HFFc6 (cell line): ENCODE data around the gene PBX3. TPM values are rescaled to one million over a fixed set of nuclear protein-coding genes. Genes with fewer than 3 reads are reported as not detected.

ENCODE experiments used
- DNase-seq: peaks from one replicate; pipeline ENCODE4 v3.0.0-alpha.2; 2018
- H3K27ac Mint-ChIP-seq: 2 replicates; pipeline ENCODE4 v1.8.0; 2020; ENCODE audit warnings: mild to moderate bottlenecking, mixed read lengths
- H3K27me3 Mint-ChIP-seq: 2 replicates; pipeline ENCODE4 v1.8.0; 2021; ENCODE audit warnings: mild to moderate bottlenecking, moderate library complexity, mixed read lengths; ENCODE audit not compliant: insufficient read depth
- H3K36me3 Mint-ChIP-seq: 2 replicates; pipeline ENCODE4 v1.8.0; 2021; ENCODE audit warnings: low read depth, mixed read lengths
- H3K4me1 Mint-ChIP-seq: 2 replicates; pipeline ENCODE4 v1.8.0; 2020; ENCODE audit warnings: low read depth, mixed read lengths
- H3K4me3 Mint-ChIP-seq: 2 replicates; pipeline ENCODE4 v1.8.0; 2020; ENCODE audit warnings: mild to moderate bottlenecking, moderate library complexity, mixed read lengths
- H3K9me3 Mint-ChIP-seq: 2 replicates; pipeline ENCODE4 v1.8.0; 2020; ENCODE audit warnings: mild to moderate bottlenecking, mixed read lengths
- total RNA-seq, 6 experiments: library from RNA; stranded (reverse); fragmentation: NEBNext Ultra II Directional; extraction: Animal tissue kit (Norgen Biotek cat#: 25700); gene quantifications; 2 replicates in 1 of 6; 3 replicates in 5 of 6; pipeline ENCODE4 v1.2.3, GENCODE V29; 2021
- TF ChIP-seq, protein P1 (sequence below): fragments of 200-600 bp; sonication (generic); IDR thresholded peaks from 2 replicates; pipeline ENCODE4 v1.5.0; 2021; ENCODE audit warnings: antibody characterized with exemption, mild to moderate bottlenecking

Gene PBX3
- total RNA-seq, 6 experiments from 2014 or later, result 32.2 to 44.3 (median 40.3) TPM

DNA sequence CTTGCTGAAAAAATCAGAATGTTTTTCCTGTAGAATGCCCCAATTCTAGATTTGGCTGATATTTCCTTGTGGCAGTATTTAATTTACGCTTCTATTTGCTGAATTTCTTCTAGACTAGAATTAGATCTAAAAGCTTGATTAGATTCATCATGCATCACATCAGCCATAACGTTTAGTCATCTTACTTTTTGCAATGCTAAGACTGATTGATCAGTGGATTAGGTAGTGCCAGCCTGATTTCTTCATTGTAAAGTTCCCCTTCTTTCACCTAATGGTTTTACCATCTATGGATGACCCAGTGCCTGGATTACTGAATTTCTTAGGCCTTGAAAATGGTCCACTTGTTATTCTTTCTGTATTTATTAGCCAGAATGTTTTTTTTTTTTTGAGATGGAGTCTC is 83.9 kb downstream of the PBX3 start:
- H3K27me3 Mint-ChIP-seq, result no peaks in the 10 kb centered on the region
- TF ChIP-seq, protein P1, sequence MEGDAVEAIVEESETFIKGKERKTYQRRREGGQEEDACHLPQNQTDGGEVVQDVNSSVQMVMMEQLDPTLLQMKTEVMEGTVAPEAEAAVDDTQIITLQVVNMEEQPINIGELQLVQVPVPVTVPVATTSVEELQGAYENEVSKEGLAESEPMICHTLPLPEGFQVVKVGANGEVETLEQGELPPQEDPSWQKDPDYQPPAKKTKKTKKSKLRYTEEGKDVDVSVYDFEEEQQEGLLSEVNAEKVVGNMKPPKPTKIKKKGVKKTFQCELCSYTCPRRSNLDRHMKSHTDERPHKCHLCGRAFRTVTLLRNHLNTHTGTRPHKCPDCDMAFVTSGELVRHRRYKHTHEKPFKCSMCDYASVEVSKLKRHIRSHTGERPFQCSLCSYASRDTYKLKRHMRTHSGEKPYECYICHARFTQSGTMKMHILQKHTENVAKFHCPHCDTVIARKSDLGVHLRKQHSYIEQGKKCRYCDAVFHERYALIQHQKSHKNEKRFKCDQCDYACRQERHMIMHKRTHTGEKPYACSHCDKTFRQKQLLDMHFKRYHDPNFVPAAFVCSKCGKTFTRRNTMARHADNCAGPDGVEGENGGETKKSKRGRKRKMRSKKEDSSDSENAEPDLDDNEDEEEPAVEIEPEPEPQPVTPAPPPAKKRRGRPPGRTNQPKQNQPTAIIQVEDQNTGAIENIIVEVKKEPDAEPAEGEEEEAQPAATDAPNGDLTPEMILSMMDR, result no peak
- peaks cover 41% of the 10 kb centered on the region for H3K4me1 Mint-ChIP-seq
- peaks cover 19% of the 10 kb centered on the region for H3K36me3 Mint-ChIP-seq
- no peak for DNase-seq
- no peak overlapping the region for H3K4me3 Mint-ChIP-seq
- H3K27ac Mint-ChIP-seq, result no peak overlapping the region
- no peaks in the 10 kb centered on the region for H3K9me3 Mint-ChIP-seq

DNA sequence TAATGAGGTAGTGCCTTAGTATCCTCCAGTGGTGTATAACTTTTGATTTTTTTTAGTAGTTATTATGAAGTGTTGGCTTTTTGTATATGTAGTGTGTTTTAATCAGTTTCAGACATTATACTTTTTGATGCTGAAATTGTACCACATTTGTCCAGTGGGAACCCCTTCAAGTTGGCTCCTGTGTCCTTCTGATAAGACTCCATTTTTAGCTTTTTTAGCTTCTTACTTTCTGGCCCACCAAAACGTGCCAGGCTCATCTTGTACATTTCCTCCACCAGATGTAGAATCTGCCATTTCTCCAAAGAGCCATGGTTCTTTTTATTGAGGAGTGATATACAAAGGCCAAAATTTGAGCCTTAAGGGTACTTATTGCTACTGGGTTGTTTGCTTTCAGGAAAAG is 84.4 kb downstream of the PBX3 start:
- H3K9me3 Mint-ChIP-seq, result no peaks in the 10 kb centered on the region
- no peak overlapping the region; the same call in 1 of the 2 replicates for H3K27ac Mint-ChIP-seq
- peaks cover 24% of the 10 kb centered on the region for H3K36me3 Mint-ChIP-seq
- TF ChIP-seq, protein P1, result no peak
- H3K27me3 Mint-ChIP-seq, result no peaks in the 10 kb centered on the region
- H3K4me1 Mint-ChIP-seq, result peaks cover 46% of the 10 kb centered on the region
- H3K4me3 Mint-ChIP-seq, result no peak overlapping the region
- DNase-seq, result no peak

- TF ChIP-seq, protein P1, result no peak
- H3K4me1 Mint-ChIP-seq, result peaks cover 69% of the 10 kb centered on the region
- no peak overlapping the region for H3K4me3 Mint-ChIP-seq
- DNase-seq, result no peak
- H3K36me3 Mint-ChIP-seq, result peaks cover 29% of the 10 kb centered on the region
- H3K9me3 Mint-ChIP-seq, result no peaks in the 10 kb centered on the region
- no peak overlapping the region for H3K27ac Mint-ChIP-seq
- H3K27me3 Mint-ChIP-seq, result no peaks in the 10 kb centered on the region
These were observed 88.5 kb downstream of the PBX3 start for GRCh38 chr9:125835655-125836054.

DNA sequence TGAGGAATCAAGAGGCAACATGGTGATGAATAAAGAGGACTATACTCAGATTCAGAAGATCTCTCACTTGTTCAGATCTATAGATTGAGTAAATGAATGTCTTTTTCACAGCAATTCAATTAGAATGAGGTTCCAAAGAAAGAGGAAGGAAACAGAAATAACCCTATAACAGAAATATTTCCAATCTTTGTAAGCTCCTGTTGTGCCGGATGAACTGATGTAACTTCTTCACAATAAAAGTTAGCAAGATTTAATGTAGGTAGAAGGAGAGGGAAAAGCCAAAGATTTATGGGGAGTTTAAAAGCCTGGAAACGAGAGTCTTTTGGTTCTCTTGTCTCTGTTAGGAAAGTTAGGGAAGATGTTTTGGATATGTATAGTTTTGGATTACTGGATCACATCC is 92.1 kb downstream of the PBX3 start:
- no peak overlapping the region for H3K4me3 Mint-ChIP-seq
- no peak overlapping the region; the same call in 1 of the 2 replicates for H3K27ac Mint-ChIP-seq
- H3K36me3 Mint-ChIP-seq, result peaks cover 21% of the 10 kb centered on the region; the same call in 1 of the 2 replicates
- TF ChIP-seq, protein P1, result no peak
- H3K27me3 Mint-ChIP-seq, result no peaks in the 10 kb centered on the region
- peaks cover 78% of the 10 kb centered on the region for H3K4me1 Mint-ChIP-seq
- DNase-seq, result no peak
- no peaks in the 10 kb centered on the region for H3K9me3 Mint-ChIP-seq

- peaks cover 8% of the 10 kb centered on the region for H3K36me3 Mint-ChIP-seq
- H3K27ac Mint-ChIP-seq, result no peak overlapping the region; the same call in 1 of the 2 replicates
- no peaks in the 10 kb centered on the region for H3K27me3 Mint-ChIP-seq
- H3K4me1 Mint-ChIP-seq, result peaks cover 62% of the 10 kb centered on the region
- TF ChIP-seq, protein P1, result no peak
- H3K9me3 Mint-ChIP-seq, result no peaks in the 10 kb centered on the region
- H3K4me3 Mint-ChIP-seq, result no peak overlapping the region
- no peak for DNase-seq
These were observed 94.3 kb downstream of the PBX3 start for GRCh38 chr9:125841444-125841843.

GRCh38 chr9:125842242-125842641 is 95.1 kb downstream of the PBX3 start:
- Mint-ChIP-seq H3K4me3 (no peak overlapping the region), H3K27ac (no peak overlapping the region), H3K9me3 (no peaks in the 10 kb centered on the region), H3K36me3 (peaks cover 13% of the 10 kb centered on the region), H3K27me3 (no peaks in the 10 kb centered on the region), H3K4me1 (peaks cover 57% of the 10 kb centered on the region)
- no peak for DNase-seq
- TF ChIP-seq, protein P1, result no peak
